ENCODE data around the gene HNMT. TPM values are rescaled to one million over a fixed set of nuclear protein-coding genes. Genes with fewer than 3 reads are reported as not detected.
"Not testable (repeated sequence)": the region's sequence is repeated elsewhere in the genome, so short reads cannot be mapped to it uniquely, and the experiment has no call there.

Gene HNMT
- total RNA-seq, 2 experiments from 2014 or later: not detected

- H3K27ac Mint-ChIP-seq; H3K27me3 Mint-ChIP-seq; POLR2A ChIA-PET; H3K36me3 Mint-ChIP-seq (ENCODE audit: low read depth); CTCF ChIA-PET; DNase-seq; H3K4me3 Mint-ChIP-seq; H3K9me3 Mint-ChIP-seq; H3K4me1 Mint-ChIP-seq: not testable (repeated sequence)
Observed at GRCh38 chr2:137971259-137971658, 7.0 kb downstream of the HNMT start.

GRCh38 chr2:137973280-137973679 lies 9.0 kb downstream of the HNMT start:
- ChIA-PET CTCF (no interaction called here), POLR2A (no interaction called here)

GRCh38 chr2:137975280-137976271 lies 11.3 kb downstream of the HNMT start:
- Mint-ChIP-seq H3K4me1 (no peaks in the 10 kb centered on the region), H3K9me3 (no peaks in the 10 kb centered on the region), H3K27me3 (no peaks in the 10 kb centered on the region), H3K27ac (no peak overlapping the region), H3K36me3 (ENCODE audit: low read depth) (no peaks in the 10 kb centered on the region), H3K4me3 (no peak overlapping the region)
- DNase-seq: no peak
- POLR2A ChIA-PET: no interaction called here
- CTCF ChIA-PET: interaction anchor here (0.7 kb wide), 1 partner anchor 10 kb away, joined by 4 read pairs; no protein-coding TSS in a partner anchor

More at GRCh38 chr2:137973280-137973679, 9.0 kb downstream of the HNMT start:
- Mint-ChIP-seq H3K27me3 (no peaks in the 10 kb centered on the region), H3K36me3 (ENCODE audit: low read depth) (no peaks in the 10 kb centered on the region), H3K9me3 (no peaks in the 10 kb centered on the region), H3K4me1 (no peaks in the 10 kb centered on the region), H3K4me3 (no peak overlapping the region), H3K27ac (no peak overlapping the region)
- no peak for DNase-seq

GRCh38 chr2:137976274-137976673 lies 12.0 kb downstream of the HNMT start:
- ChIA-PET CTCF (interaction anchor here (0.7 kb wide), 1 partner anchor 11 kb away, joined by 4 read pairs; no protein-coding TSS in a partner anchor), POLR2A (no interaction called here)
- no peak for DNase-seq
- H3K4me3 Mint-ChIP-seq: no peak overlapping the region
- no peak overlapping the region for H3K27ac Mint-ChIP-seq
- H3K4me1 Mint-ChIP-seq: no peaks in the 10 kb centered on the region
- no peaks in the 10 kb centered on the region for H3K9me3 Mint-ChIP-seq
- H3K36me3 Mint-ChIP-seq (ENCODE audit: low read depth): no peaks in the 10 kb centered on the region
- no peaks in the 10 kb centered on the region for H3K27me3 Mint-ChIP-seq

GRCh38 chr2:137977790-137978189 lies 13.5 kb downstream of the HNMT start:
- CTCF ChIA-PET: no interaction called here
- no peak overlapping the region for H3K27ac Mint-ChIP-seq
- no peaks in the 10 kb centered on the region for H3K36me3 Mint-ChIP-seq (ENCODE audit: low read depth)

GRCh38 chr2:137980459-137980858 lies 16.2 kb downstream of the HNMT start:
- DNase-seq: no peak
- Mint-ChIP-seq H3K4me1 (no peaks in the 10 kb centered on the region), H3K9me3 (no peaks in the 10 kb centered on the region), H3K4me3 (no peak overlapping the region), H3K27ac (no peak overlapping the region), H3K27me3 (no peaks in the 10 kb centered on the region), H3K36me3 (ENCODE audit: low read depth) (no peaks in the 10 kb centered on the region)
- ChIA-PET CTCF (no interaction called here), POLR2A (no interaction called here)

More at GRCh38 chr2:137977790-137978189, 13.5 kb downstream of the HNMT start:
- Mint-ChIP-seq H3K9me3 (no peaks in the 10 kb centered on the region), H3K4me3 (no peak overlapping the region), H3K4me1 (no peaks in the 10 kb centered on the region), H3K27me3 (no peaks in the 10 kb centered on the region)
- POLR2A ChIA-PET: no interaction called here
- no peak for DNase-seq

- ChIA-PET POLR2A (no interaction called here), CTCF (no interaction called here)
- Mint-ChIP-seq H3K36me3 (ENCODE audit: low read depth) (no peaks in the 10 kb centered on the region), H3K27me3 (no peaks in the 10 kb centered on the region), H3K27ac (no peak overlapping the region), H3K9me3 (no peaks in the 10 kb centered on the region), H3K4me1 (no peaks in the 10 kb centered on the region), H3K4me3 (no peak overlapping the region)
- DNase-seq: no peak
Observed at GRCh38 chr2:137981112-137981656, 16.9 kb downstream of the HNMT start.

GRCh38 chr2:137983581-137983980 lies 19.3 kb downstream of the HNMT start:
- no peak overlapping the region for H3K27ac Mint-ChIP-seq
- ChIA-PET POLR2A (no interaction called here), CTCF (no interaction called here)
- DNase-seq: no peak
- no peaks in the 10 kb centered on the region for H3K36me3 Mint-ChIP-seq (ENCODE audit: low read depth)
- H3K9me3 Mint-ChIP-seq: no peaks in the 10 kb centered on the region
- no peaks in the 10 kb centered on the region for H3K4me1 Mint-ChIP-seq
- no peaks in the 10 kb centered on the region for H3K27me3 Mint-ChIP-seq
- H3K4me3 Mint-ChIP-seq: no peak overlapping the region

DNA sequence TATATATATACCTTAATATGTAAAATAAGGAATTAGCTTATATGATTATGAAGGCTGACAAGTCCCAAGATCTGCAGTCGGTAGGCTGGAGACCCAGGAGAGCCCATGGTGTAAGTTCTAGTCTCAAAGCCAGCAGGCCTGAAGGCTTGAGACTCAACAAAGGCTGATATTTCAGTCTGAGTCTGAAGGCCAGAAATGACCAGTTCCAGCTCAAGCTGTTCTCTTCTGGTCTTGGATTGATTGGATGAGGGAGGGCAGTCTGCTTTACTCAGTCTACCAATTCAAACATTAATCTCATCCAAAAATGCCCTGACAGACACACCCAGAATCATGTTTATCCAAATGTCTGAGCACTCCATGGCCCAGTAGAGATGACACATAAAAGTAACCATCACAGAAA lies 22.0 kb downstream of the HNMT start:
- Mint-ChIP-seq H3K36me3 (ENCODE audit: low read depth) (no peaks in the 10 kb centered on the region), H3K4me1 (no peaks in the 10 kb centered on the region), H3K27ac (no peak overlapping the region), H3K27me3 (no peaks in the 10 kb centered on the region), H3K9me3 (no peaks in the 10 kb centered on the region), H3K4me3 (no peak overlapping the region)
- DNase-seq: no peak
- POLR2A ChIA-PET: no interaction called here
- CTCF ChIA-PET: no interaction called here

DNA sequence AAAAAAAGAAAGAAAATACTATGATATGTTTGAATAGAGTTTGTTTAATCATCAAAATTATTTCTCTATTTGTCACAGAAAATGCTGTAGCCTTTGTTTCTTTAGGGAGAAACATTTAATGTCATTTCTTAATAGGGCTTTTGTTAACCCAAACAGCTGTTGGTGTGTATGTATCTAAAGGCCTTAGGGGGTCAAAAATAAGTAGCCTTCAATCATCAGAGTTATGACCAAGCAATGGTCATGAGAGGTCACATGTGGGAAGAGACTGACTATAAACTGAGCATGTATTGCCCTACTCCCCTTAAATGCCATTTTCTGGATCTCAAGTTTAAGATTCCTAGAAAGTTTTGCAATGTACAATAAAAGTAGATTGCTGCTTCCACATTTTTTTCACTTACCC lies 22.7 kb downstream of the HNMT start:
- ChIA-PET POLR2A (no interaction called here), CTCF (no interaction called here)
- Mint-ChIP-seq H3K9me3 (no peaks in the 10 kb centered on the region), H3K4me3 (no peak overlapping the region), H3K4me1 (no peaks in the 10 kb centered on the region), H3K27ac (no peak overlapping the region), H3K36me3 (ENCODE audit: low read depth) (no peaks in the 10 kb centered on the region), H3K27me3 (no peaks in the 10 kb centered on the region)
- no peak for DNase-seq

GRCh38 chr2:137991078-137991477 lies 26.8 kb downstream of the HNMT start:
- Mint-ChIP-seq H3K4me3 (no peak overlapping the region), H3K4me1 (no peaks in the 10 kb centered on the region), H3K27ac (no peak overlapping the region), H3K27me3 (no peaks in the 10 kb centered on the region), H3K9me3 (peaks cover 4% of the 10 kb centered on the region), H3K36me3 (ENCODE audit: low read depth) (no peaks in the 10 kb centered on the region)
- DNase-seq: no peak
- ChIA-PET CTCF (no interaction called here), POLR2A (no interaction called here)

GRCh38 chr2:137992039-137992646 lies 27.9 kb downstream of the HNMT start:
- no peaks in the 10 kb centered on the region for H3K4me1 Mint-ChIP-seq
- H3K9me3 Mint-ChIP-seq: peaks cover 4% of the 10 kb centered on the region
- POLR2A ChIA-PET: no interaction called here
- DNase-seq: no peak
- no peaks in the 10 kb centered on the region for H3K36me3 Mint-ChIP-seq (ENCODE audit: low read depth)
- H3K4me3 Mint-ChIP-seq: no peak overlapping the region
- H3K27me3 Mint-ChIP-seq: no peaks in the 10 kb centered on the region
- CTCF ChIA-PET: no interaction called here
- H3K27ac Mint-ChIP-seq: no peak overlapping the region

DNA sequence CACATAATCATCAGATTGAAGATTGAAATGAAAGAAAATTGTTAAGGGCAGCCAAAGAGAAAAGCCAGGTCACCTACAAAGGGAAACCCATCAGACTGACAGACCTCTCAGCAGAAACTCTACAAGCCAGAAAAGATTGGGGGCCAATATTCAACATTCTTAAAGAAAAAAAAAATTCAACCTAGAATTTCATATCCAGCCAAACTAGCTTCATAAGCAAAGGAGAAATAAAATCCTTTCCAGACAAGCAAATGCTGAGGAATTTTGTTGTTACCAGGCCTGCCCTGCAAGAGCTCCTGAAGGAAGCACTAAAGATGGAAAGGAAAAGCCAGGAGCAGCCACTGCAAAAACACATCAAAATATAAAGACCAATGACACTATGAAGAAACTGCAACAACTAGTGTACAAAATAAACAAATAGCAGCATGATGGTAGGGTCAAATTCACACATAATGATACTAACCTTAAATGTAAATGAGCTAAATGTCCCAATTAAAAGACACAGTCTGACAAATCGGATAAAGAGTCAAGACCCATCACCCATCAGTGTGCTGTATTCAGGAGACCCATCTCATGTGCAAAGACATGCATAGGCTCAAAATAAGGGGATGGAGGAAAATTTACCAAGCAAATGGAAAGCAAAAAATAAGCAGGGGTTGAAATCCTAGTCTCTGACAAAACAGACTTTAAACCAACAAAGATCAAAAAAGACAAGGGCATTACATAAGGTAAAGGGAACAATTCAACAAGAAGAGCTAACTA lies 29.6 kb downstream of the HNMT start:
- CTCF ChIA-PET; H3K36me3 Mint-ChIP-seq (ENCODE audit: low read depth); POLR2A ChIA-PET; H3K4me3 Mint-ChIP-seq; H3K4me1 Mint-ChIP-seq; H3K27ac Mint-ChIP-seq; DNase-seq; H3K27me3 Mint-ChIP-seq; H3K9me3 Mint-ChIP-seq: not testable (repeated sequence)
